B cell (primary cell): Measurements from ENCODE around the gene HPDL.

Source experiments
- CTCF ChIP-seq: fragments of 200-600 bp; IDR thresholded peaks from one replicate; pipeline ENCODE4 v1.8.0; 2022; ENCODE audit warnings: antibody characterized with exemption, mild to moderate bottlenecking
- EZH2 ChIP-seq: IDR thresholded peaks from 2 replicates; pipeline ENCODE4 v1.6.1; 2012; ENCODE audit warnings: borderline replicate concordance, low read depth, mild to moderate bottlenecking, moderate library complexity, low read length; ENCODE audit not compliant: insufficient read depth, poor library complexity, severe bottlenecking

GRCh38 chr1:45354838-45355237 lies 28.1 kb downstream of the HPDL start:
- TF ChIP-seq CTCF (no peak), EZH2 (no peak)
